Activated CD4-positive, alpha-beta T cell treated with anti-CD3 and anti-CD28 coated beads, Interleukin-2, amount 10 ng/mL, durations not matched to agents 7 days and 5 days (primary cell): ENCODE data around the gene SMARCAL1. TPM values are rescaled to one million over a fixed set of nuclear protein-coding genes. Genes with fewer than 3 reads are reported as not detected.

Source experiments
- CTCF ChIA-PET: fragments of 350-600 bp; sonication (Branson Sonifier 250); formaldehyde crosslinking; loops from one replicate; lab custom pipeline; 2021; ENCODE audit warnings: antibody characterized with exemption; lab: Charles Lee
- POLR2A ChIA-PET: fragments of 350-600 bp; sonication (Branson Sonifier 250); formaldehyde crosslinking; loops from one replicate; lab custom pipeline; 2021; ENCODE audit warnings: antibody characterized with exemption; lab: Charles Lee
- DNase-seq: peaks from one replicate; pipeline ENCODE4 v3.0.0-alpha.2; 2020
- H3K27ac Mint-ChIP-seq: one replicate; pipeline ENCODE4 v1.8.0; 2021; ENCODE audit warnings: mild to moderate bottlenecking, moderate library complexity, mixed read lengths
- H3K27me3 Mint-ChIP-seq: one replicate; pipeline ENCODE4 v1.8.0; 2021; ENCODE audit warnings: mixed read lengths
- H3K36me3 Mint-ChIP-seq: one replicate; pipeline ENCODE4 v1.8.0; 2021; ENCODE audit warnings: low read depth, mixed read lengths
- H3K4me1 Mint-ChIP-seq: one replicate; pipeline ENCODE4 v1.8.0; 2021; ENCODE audit warnings: mixed read lengths
- H3K4me3 Mint-ChIP-seq: one replicate; pipeline ENCODE4 v1.8.0; 2021; ENCODE audit warnings: mild to moderate bottlenecking, moderate library complexity, mixed read lengths
- H3K9me3 Mint-ChIP-seq: one replicate; pipeline ENCODE4 v1.8.0; 2021; ENCODE audit warnings: mixed read lengths
- total RNA-seq, 2 experiments: library from RNA; stranded (reverse); gene quantifications; one replicate each; pipeline ENCODE4 v1.2.3, GENCODE V29; 2021

The SMARCAL1 gene
- total RNA-seq, 2 experiments from 2014 or later, result 27.5 to 28.7 TPM

DNA sequence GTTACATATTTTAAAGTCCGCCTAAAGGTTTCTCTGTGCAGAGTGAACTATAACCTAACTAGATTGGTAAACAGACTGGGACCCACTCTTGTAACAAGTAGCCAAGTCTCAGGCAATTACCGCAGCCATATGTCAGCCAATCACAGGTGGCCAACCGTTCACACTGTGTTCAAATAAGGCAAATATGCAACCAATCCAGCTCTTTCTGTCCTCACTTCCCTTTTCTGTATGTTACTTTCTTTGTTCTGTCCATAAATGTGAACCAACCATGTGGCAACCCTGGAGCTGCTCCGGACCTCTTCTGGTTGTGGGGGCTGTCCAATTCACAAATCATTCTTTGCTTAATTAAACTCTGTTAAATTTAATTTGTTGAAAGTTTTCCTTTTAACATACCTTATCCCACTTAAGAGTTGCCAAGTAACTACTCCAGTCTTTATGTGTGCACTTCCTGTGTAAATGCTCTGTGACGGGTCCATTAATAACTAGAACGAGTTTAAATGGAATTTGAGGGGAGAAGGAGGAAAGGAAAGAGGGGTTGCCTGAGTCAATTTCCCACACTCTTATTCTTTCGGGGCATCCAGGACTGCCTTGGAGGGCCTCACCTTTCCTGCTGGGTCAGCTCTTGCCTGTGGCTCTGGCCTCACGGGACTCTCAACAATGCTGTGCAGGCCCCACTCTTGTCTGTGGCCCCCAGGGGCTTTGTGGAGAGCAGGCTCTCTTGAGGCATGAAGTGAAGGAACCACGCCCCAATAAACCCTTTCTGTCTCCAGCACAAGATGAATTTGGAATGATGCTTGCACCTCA, 79.7 kb downstream of the SMARCAL1 start:
- POLR2A ChIA-PET, result no interaction called here
- Mint-ChIP-seq H3K4me1 (peaks cover 18% of the 10 kb centered on the region), H3K4me3 (no peak overlapping the region), H3K27ac (no peak overlapping the region), H3K9me3 (no peaks in the 10 kb centered on the region), H3K36me3 (no peaks in the 10 kb centered on the region), H3K27me3 (no peaks in the 10 kb centered on the region)
- CTCF ChIA-PET, result interaction anchor here (0.6 to 0.9 kb wide), 2 partner anchors 13 to 1050 kb away, joined by 3 to 5 read pairs; no protein-coding TSS in a partner anchor
- DNase-seq, result no peak

DNA sequence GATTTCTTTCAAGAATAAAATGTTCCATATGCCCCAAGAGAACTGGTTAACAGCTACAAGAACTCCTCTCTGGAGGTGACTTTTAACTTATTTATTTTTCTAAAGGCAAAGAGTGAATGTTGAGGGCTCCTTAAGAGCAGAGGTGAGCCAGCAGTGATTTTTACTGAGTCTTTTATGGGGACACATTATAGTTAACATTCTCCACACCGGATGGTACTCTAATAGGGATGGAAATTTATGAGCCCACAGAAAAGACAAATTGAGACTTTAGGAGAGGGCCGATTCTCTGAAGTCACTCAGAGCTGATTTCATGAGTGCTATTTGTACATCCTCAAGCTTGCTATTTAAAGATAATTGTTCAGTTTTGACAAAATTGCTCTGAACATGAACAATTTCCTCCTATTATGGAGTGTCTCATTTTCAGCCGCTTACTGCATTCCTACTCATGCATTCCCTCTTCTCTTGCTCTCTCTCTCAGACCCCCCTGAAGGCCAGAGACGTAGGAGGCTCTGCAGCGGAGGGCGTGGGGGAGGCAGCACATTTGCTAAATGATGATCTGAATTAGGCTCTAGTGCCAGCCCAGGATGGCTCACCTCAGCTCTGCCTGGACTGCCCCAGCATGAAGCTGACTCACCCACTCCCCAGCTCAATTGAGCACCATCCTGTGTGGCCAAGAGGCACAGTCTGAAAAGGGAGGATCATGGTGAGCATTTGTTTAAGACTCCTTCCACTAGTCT, 80.5 kb downstream of the SMARCAL1 start:
- H3K27me3 Mint-ChIP-seq, result no peaks in the 10 kb centered on the region
- POLR2A ChIA-PET, result no interaction called here
- no peaks in the 10 kb centered on the region for H3K9me3 Mint-ChIP-seq
- no peak for DNase-seq
- H3K4me1 Mint-ChIP-seq, result peaks cover 25% of the 10 kb centered on the region
- CTCF ChIA-PET, result interaction anchor here (0.6 to 0.9 kb wide), 2 partner anchors 14 to 1050 kb away, joined by 3 to 5 read pairs; no protein-coding TSS in a partner anchor
- no peak overlapping the region for H3K4me3 Mint-ChIP-seq
- H3K36me3 Mint-ChIP-seq, result peaks cover 6% of the 10 kb centered on the region
- H3K27ac Mint-ChIP-seq, result no peak overlapping the region

DNA sequence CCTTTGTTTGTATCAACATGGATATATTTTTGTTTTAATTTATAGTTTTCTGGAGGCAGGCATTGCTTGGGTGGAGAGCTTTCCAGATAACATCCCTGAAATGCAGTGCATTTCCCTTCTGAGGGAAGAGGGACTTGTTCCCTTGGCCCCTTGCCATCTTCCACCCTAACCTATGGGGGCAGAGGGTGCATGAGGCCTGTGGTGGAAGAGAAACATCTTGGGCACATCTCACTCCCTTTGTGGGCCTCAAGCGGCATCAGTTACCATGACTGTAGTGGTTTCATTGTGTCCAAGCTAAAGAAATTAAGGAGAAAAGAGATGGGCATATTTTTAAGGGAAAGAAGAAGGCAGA, 81.0 kb downstream of the SMARCAL1 start:
- ChIA-PET POLR2A (no interaction called here), CTCF (no interaction called here)
- Mint-ChIP-seq H3K27ac (no peak overlapping the region), H3K9me3 (no peaks in the 10 kb centered on the region), H3K4me1 (peaks cover 30% of the 10 kb centered on the region), H3K36me3 (peaks cover 7% of the 10 kb centered on the region), H3K4me3 (no peak overlapping the region), H3K27me3 (no peaks in the 10 kb centered on the region)
- no peak for DNase-seq

DNA sequence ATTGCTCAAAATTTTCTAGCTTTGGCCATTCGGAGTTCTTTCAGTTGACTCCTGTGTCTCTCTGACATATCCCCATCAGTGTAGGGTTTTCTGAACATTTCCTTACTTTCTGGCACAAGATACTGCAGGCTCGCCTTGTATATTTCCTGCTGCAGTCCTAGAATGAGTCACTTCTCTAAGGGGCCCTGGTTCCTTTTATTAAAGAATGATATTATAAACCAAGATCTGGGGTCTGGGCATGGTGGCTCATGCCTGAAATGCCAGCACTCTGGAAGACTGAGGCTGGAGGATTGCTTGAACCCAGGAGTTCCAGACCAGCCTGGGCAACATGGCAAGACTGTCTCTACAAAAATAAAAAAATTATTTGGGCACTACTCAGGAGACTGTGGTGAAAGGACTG, 83.4 kb downstream of the SMARCAL1 start:
- POLR2A ChIA-PET, result no interaction called here
- no peak overlapping the region for H3K4me3 Mint-ChIP-seq

DNA sequence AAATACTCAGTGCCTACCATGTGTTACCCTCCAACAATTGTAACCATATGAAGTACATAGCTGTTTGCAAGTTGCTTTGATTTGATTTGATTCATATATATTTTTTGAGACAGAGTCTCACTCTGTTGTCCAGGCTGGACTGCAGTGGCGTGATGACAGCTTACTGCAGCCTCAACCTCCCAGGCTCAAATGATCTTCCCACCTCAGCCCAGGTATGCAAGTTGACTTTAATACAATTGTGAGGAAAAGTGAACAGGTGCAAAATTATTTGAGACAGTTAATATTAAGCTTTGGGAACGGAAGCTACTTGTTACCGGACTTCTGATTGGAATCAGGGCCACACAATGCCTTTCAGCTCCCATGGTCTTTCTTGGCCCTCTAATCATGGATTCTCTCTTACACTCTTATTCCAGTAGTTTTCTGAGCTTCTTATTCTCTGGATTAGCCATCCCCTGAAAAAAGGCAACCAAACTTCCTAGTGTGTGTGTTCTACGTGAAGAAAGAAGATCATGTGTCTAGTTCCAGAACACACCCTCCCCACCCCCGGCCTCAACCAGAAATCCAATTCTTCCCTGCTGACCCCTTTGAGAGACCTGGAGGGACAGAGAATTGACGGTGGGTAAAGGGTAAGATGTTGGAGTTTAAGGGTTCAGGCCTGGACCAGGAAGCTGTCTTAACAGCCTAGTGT, 85.2 kb downstream of the SMARCAL1 start:
- Mint-ChIP-seq H3K9me3 (no peaks in the 10 kb centered on the region), H3K4me3 (peak overlapping the region; percentile 97), H3K4me1 (peaks cover 55% of the 10 kb centered on the region), H3K36me3 (peaks cover 43% of the 10 kb centered on the region), H3K27ac (peak overlapping the region; percentile 94), H3K27me3 (no peaks in the 10 kb centered on the region)
- ChIA-PET CTCF (interaction anchor here (1.0 to 1.5 kb wide), 3 partner anchors 20 to 383 kb away, joined by 3 to 5 read pairs (median 4); no protein-coding TSS in a partner anchor), POLR2A (interaction anchor here (0.7 kb wide), 1 partner anchor 378 kb away, joined by 4 read pairs; no protein-coding TSS in a partner anchor)
- DNase-seq, result no peak

More for the DNA sequence above, 83.4 kb downstream of the SMARCAL1 start:
- no peak for DNase-seq
- peaks cover 41% of the 10 kb centered on the region for H3K4me1 Mint-ChIP-seq
- H3K36me3 Mint-ChIP-seq, result peaks cover 28% of the 10 kb centered on the region
- CTCF ChIA-PET, result interaction anchor here (1.1 kb wide), 1 partner anchor 251 kb away, joined by 3 read pairs; no protein-coding TSS in a partner anchor
- H3K27me3 Mint-ChIP-seq, result no peaks in the 10 kb centered on the region
- H3K27ac Mint-ChIP-seq, result no peak overlapping the region
- no peaks in the 10 kb centered on the region for H3K9me3 Mint-ChIP-seq

DNA sequence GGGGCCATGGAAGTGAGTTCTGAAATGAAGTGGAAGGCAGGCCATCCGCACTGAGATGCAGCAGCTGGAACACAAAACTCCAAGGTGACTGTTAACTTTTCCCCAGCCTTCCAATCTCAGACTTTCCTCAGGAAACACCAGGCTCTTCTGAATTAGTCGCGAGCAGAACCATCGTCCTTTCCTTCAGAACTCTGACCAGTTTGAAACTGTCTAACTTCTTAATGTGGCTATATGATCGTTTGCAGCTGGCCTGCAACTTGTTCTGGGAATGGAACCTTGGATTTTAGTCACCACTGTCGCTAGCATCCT, 85.7 kb downstream of the SMARCAL1 start:
- ChIA-PET CTCF (interaction anchor here (0.8 to 1.5 kb wide), 3 partner anchors 9 to 384 kb away, joined by 4 to 5 read pairs (median 5); no protein-coding TSS in a partner anchor), POLR2A (interaction anchor here (0.6 to 1.0 kb wide), 2 partner anchors 15 to 155 kb away, joined by 3 read pairs; no protein-coding TSS in a partner anchor)
- Mint-ChIP-seq H3K27ac (peak overlapping the region; percentile 94), H3K36me3 (peaks cover 48% of the 10 kb centered on the region), H3K27me3 (no peaks in the 10 kb centered on the region), H3K4me1 (peaks cover 60% of the 10 kb centered on the region), H3K4me3 (peak overlapping the region; percentile 97), H3K9me3 (no peaks in the 10 kb centered on the region)
- DNase-seq, result no peak

DNA sequence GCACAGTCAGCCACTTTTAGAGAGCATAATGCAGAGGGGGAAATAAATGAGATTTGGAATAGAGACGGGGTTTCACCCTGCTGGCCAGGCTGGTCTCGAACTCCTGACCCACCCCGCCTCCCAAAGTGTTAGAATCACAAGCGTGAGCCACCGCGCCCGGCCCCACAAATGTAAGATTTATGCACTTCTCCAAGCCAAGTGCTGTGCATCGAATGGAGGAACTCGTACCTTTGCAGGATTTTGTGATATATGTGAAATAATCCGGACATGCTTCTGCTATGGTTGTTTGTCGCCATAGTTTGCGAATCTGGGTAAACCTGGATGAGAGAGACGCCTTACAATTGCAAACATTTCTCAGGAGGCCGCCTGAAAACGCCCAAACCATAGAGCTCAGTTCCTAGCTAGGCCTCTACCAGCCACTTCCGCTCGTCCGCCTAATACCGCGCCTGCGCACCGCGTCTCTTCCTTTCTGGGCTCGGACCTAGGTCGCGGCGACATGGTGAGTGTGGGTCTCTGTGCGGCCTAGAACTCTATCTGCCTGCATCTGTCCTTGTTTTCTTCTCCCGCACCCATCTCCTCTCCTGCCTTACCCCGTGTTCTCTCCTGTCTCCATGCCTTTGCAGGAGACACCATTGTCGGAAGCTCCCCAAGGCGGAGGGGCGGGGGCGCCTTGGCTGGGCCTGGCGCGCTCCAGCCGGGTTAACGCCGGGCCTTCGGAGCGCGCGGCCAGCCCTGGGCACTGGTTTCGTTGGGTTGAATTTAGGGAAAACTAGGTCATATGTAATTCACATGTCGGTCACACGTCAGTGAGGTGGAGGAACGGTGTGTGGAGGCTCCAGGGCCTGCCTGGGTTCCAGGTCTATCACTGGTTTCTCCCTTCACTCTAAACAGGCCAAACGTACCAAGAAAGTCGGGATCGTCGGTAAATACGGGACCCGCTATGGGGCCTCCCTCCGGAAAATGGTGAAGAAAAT, 86.4 kb downstream of the SMARCAL1 start, which contains the start of gene RPL37A:
Gene RPL37A (plus strand): TSS at position 466 of the 974 bp plus-strand sequence. CDS start 31 bp downstream, at position 497.
- H3K4me1 Mint-ChIP-seq, result peaks cover 62% of the 10 kb centered on the region

DNA sequence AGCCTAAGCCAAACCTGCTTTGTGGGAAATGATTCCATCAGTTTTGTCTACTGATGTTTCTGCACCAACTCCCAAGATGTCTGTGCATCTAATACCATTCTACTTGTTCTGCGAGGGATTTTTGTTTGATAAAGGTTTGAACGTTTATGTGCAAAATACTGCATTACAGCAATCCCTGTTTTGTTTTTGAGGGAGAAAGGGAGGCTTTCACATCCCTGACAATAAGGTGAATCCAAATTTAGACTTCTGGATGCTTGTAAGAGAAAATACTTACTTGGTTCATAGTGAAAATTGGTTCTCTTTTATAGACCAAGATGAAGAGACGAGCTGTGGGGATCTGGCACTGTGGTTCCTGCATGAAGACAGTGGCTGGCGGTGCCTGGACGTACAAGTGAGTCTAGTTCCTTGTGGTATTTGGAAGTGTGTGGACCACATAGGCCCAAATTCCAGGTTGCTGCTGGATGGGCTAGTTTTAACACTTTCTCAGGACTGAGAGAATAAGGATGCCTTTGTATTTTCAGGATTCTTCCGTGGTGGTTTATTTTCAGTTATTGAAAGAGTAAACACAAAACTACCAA, 87.4 kb downstream of the SMARCAL1 start:
- ChIA-PET POLR2A (no interaction called here), CTCF (no interaction called here)
- DNase-seq, result no peak
- H3K9me3 Mint-ChIP-seq, result no peaks in the 10 kb centered on the region
- H3K27ac Mint-ChIP-seq, result peak overlapping the region; percentile 94
- H3K4me1 Mint-ChIP-seq, result peaks cover 69% of the 10 kb centered on the region
- H3K27me3 Mint-ChIP-seq, result no peaks in the 10 kb centered on the region
- peaks cover 61% of the 10 kb centered on the region for H3K36me3 Mint-ChIP-seq
- H3K4me3 Mint-ChIP-seq, result peak overlapping the region; percentile 97

More for the DNA sequence above, 86.4 kb downstream of the SMARCAL1 start, which contains the start of gene RPL37A:
- peak within 1 kb of the TSS; percentile 94 for H3K27ac Mint-ChIP-seq
- DNase-seq, result peak; percentile 93
- CTCF ChIA-PET, result interaction anchor here (0.7 to 1.5 kb wide), 6 partner anchors 8 to 466 kb away, joined by 3 to 5 read pairs (median 4); no protein-coding TSS in a partner anchor
- peak within 1 kb of the TSS; percentile 97 for H3K4me3 Mint-ChIP-seq
- H3K9me3 Mint-ChIP-seq, result no peaks in the 10 kb centered on the region
- POLR2A ChIA-PET, result interaction anchor here (0.6 to 1.0 kb wide), 4 partner anchors 15 to 154 kb away, joined by 3 to 4 read pairs (median 3); no protein-coding TSS in a partner anchor
- peaks cover 52% of the 10 kb centered on the region for H3K36me3 Mint-ChIP-seq
- no peaks in the 10 kb centered on the region for H3K27me3 Mint-ChIP-seq

DNA sequence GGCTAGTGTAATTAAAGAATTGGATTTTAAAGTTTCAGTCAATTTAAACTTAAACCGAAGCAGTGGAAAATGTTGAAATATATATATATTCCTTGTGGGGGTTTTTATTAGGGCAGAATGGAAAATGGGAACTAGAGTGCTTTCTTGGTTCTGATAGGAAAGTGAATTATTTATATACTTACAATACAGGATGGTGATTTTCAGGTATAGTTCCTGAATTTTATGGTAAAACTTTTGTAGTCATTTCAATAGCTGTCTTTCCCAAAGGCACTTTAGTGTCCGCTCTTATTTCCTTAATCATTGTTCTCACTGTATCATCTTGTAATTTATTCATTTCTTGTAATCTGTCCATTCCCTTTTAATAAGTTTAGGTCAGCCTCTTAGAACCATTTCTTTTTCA, 88.3 kb downstream of the SMARCAL1 start:
- Mint-ChIP-seq H3K27me3 (no peaks in the 10 kb centered on the region), H3K27ac (no peak overlapping the region), H3K4me1 (peaks cover 73% of the 10 kb centered on the region), H3K36me3 (peaks cover 67% of the 10 kb centered on the region), H3K9me3 (no peaks in the 10 kb centered on the region), H3K4me3 (peak overlapping the region; percentile 97)
- ChIA-PET CTCF (no interaction called here), POLR2A (no interaction called here)
- no peak for DNase-seq

DNA sequence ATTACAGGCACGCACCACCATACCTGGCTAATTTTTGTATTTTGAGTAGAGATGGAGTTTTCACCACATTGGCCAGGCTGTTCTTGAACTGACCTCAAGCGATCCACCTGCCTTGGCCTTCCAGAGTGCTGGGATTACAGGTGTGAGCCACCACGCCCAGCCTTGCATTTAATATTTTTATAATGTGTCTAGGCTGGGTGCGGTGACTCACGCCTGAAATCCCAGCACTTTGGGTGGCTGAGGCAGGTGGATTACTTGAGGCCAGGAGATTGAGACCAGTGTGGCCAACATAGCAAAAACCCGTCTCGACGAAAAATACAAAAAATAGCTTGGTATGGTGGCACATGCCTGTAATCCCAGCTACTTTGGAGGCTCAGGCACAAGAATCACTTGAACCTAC, 89.6 kb downstream of the SMARCAL1 start:
- Mint-ChIP-seq H3K9me3 (no peaks in the 10 kb centered on the region), H3K27me3 (no peaks in the 10 kb centered on the region), H3K27ac (no peak overlapping the region), H3K36me3 (peaks cover 74% of the 10 kb centered on the region), H3K4me1 (peaks cover 62% of the 10 kb centered on the region), H3K4me3 (no peak overlapping the region)
- no peak for DNase-seq
- ChIA-PET CTCF (interaction anchor here (0.7 kb wide), 1 partner anchor 10 kb away, joined by 3 read pairs; no protein-coding TSS in a partner anchor), POLR2A (no interaction called here)
